ENCODE results near the gene CDH13. TPM values are rescaled to one million over a fixed set of nuclear protein-coding genes. Genes with fewer than 3 reads are reported as not detected.

Gene CDH13
- total RNA-seq, 1 experiment from 2014 or later: 49.3 TPM

DNA sequence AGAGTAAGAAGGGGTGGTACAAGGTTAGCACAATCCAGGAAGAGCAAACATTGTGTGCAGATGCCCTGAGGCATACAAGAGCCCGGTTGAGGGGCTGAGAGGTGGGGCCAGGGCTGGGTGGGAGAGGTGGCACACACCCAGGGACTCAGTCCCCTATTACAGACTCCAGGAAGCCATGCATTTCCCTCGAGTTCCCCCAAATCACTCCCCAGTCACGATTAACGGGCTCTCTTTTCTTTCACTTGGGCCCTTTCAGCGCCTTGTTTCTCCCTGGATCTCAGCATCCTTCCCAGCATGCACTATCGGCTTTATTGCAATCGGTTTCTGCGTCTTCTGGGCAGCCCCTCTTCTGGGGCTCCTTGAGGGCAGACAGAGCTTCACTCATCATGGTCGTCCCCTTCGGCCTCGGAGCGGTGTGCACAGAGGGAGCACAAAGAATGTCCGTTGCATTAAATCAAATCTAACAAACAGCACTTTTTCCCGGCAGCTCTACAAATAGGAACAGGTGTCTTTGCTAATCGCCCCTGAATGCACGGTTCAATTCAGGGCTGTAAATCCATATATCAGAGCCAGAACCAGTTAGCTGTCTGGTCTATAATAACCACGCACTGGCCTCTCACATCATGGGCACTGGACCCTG is 996.4 kb downstream of the CDH13 start:
- Mint-ChIP-seq H3K4me1 (ENCODE audit: insufficient read depth, unreplicated experiment) (no peaks in the 10 kb centered on the region), H3K4me3 (ENCODE audit: unreplicated experiment) (no peak overlapping the region), H3K9me3 (ENCODE audit: unreplicated experiment) (no peaks in the 10 kb centered on the region), H3K36me3 (ENCODE audit: insufficient read depth, unreplicated experiment) (peaks cover 5% of the 10 kb centered on the region), H3K27me3 (ENCODE audit: insufficient read depth, unreplicated experiment) (no peaks in the 10 kb centered on the region), H3K27ac (ENCODE audit: low read depth, unreplicated experiment) (no peak overlapping the region)
- ChIA-PET POLR2A (no interaction called here), CTCF (no interaction called here)
- intact Hi-C loops (cut with micrococcal nuclease): no loop called here
- no peak for TF ChIP-seq CTCF (IDR thresholded peaks at IDR 0.05; ENCODE audit: unreplicated experiment)
- DNase-seq (ENCODE audit: unreplicated experiment): no peak
- BruUV-seq (replicated peaks): no TSS peak

DNA sequence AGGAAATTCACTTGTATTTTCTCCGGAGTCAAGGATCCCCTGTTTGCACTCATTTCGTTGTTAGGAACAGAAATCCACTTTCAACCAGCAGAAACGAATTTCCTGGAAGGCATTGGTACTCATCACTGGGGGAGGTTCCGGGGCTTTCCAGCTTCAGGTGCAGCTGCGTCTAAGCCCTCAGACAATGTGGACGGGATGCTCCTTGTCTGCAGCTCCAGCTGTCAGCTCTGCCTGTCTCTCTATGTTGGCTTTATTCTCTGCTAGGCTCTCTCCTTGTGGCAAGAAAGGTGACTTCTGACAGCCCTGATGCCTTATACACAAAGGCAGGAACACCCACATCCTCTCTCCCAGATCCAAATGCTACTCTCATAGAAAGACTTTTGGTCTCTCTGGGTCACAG is 997.1 kb downstream of the CDH13 start:
- Mint-ChIP-seq H3K4me3 (ENCODE audit: unreplicated experiment) (no peak overlapping the region), H3K27ac (ENCODE audit: low read depth, unreplicated experiment) (no peak overlapping the region), H3K27me3 (ENCODE audit: insufficient read depth, unreplicated experiment) (no peaks in the 10 kb centered on the region), H3K36me3 (ENCODE audit: insufficient read depth, unreplicated experiment) (peaks cover 5% of the 10 kb centered on the region), H3K9me3 (ENCODE audit: unreplicated experiment) (no peaks in the 10 kb centered on the region), H3K4me1 (ENCODE audit: insufficient read depth, unreplicated experiment) (no peaks in the 10 kb centered on the region)
- ChIA-PET CTCF (no interaction called here), POLR2A (no interaction called here)
- no peak for DNase-seq (ENCODE audit: unreplicated experiment)
- intact Hi-C loops (cut with micrococcal nuclease): no loop called here
- BruUV-seq (replicated peaks): no TSS peak
- TF ChIP-seq CTCF (IDR thresholded peaks at IDR 0.05; ENCODE audit: unreplicated experiment): no peak

GRCh38 chr16:83624429-83625120 is 997.8 kb downstream of the CDH13 start:
- intact Hi-C loops (cut with micrococcal nuclease): no loop called here
- ChIA-PET POLR2A (no interaction called here), CTCF (interaction anchor here (0.6 kb wide), 1 partner anchor 121 kb away, joined by 5 read pairs; no protein-coding TSS in a partner anchor)
- no peak for DNase-seq (ENCODE audit: unreplicated experiment)
- peaks cover 5% of the 10 kb centered on the region for H3K36me3 Mint-ChIP-seq (ENCODE audit: insufficient read depth, unreplicated experiment)
- H3K9me3 Mint-ChIP-seq (ENCODE audit: unreplicated experiment): no peaks in the 10 kb centered on the region
- H3K4me1 Mint-ChIP-seq (ENCODE audit: insufficient read depth, unreplicated experiment): no peaks in the 10 kb centered on the region
- no TSS peak for BruUV-seq (replicated peaks)
- no peak for TF ChIP-seq CTCF (IDR thresholded peaks at IDR 0.05; ENCODE audit: unreplicated experiment)
- no peaks in the 10 kb centered on the region for H3K27me3 Mint-ChIP-seq (ENCODE audit: insufficient read depth, unreplicated experiment)
- no peak overlapping the region for H3K27ac Mint-ChIP-seq (ENCODE audit: low read depth, unreplicated experiment)
- no peak overlapping the region for H3K4me3 Mint-ChIP-seq (ENCODE audit: unreplicated experiment)

- DNase-seq (ENCODE audit: unreplicated experiment): no peak
- Mint-ChIP-seq H3K9me3 (ENCODE audit: unreplicated experiment) (no peaks in the 10 kb centered on the region), H3K4me1 (ENCODE audit: insufficient read depth, unreplicated experiment) (no peaks in the 10 kb centered on the region), H3K36me3 (ENCODE audit: insufficient read depth, unreplicated experiment) (no peaks in the 10 kb centered on the region), H3K27me3 (ENCODE audit: insufficient read depth, unreplicated experiment) (no peaks in the 10 kb centered on the region), H3K27ac (ENCODE audit: low read depth, unreplicated experiment) (no peak overlapping the region), H3K4me3 (ENCODE audit: unreplicated experiment) (no peak overlapping the region)
- intact Hi-C loops (cut with micrococcal nuclease): no loop called here
- no peak for TF ChIP-seq CTCF (IDR thresholded peaks at IDR 0.05; ENCODE audit: unreplicated experiment)
- ChIA-PET POLR2A (no interaction called here), CTCF (no interaction called here)
- BruUV-seq (replicated peaks): no TSS peak
These were observed 999.4 kb downstream of the CDH13 start for GRCh38 chr16:83626204-83626603.

Measured in MCF 10A (cell line).